G401 (cell line): ENCODE results near the gene KCNH1. TPM values are rescaled to one million over a fixed set of nuclear protein-coding genes. Genes with fewer than 3 reads are reported as not detected.

ENCODE experiments used
- DNase-seq: peaks from one replicate; pipeline ENCODE4 v3.0.0-alpha.2; 2015; ENCODE audit warnings: low spot score
- in situ Hi-C: cut with HindIII; loops from 2 replicates; pipeline ENCODE4 v1.10.0; 2016; ENCODE audit warnings: low sequenced_read_pairs, mixed read lengths
- total RNA-seq: library from RNA; depleted of rRNA; stranded (reverse); fragments of >200 nt; shearing (Covaris generic); gene quantifications from 2 replicates; pipeline ENCODE4 v1.2.3, GENCODE V29; 2014

KCNH1 gene
- total RNA-seq, 1 experiment from 2014 or later = 0.14 TPM

GRCh38 chr1:210711825-210712612 is 421.9 kb downstream of the KCNH1 start:
- DNase-seq = peak; percentile 51
- in situ Hi-C loops = no loop called here

- no peak for DNase-seq
- in situ Hi-C loops = no loop called here
Observed at GRCh38 chr1:210709701-210710100, 424.2 kb downstream of the KCNH1 start.

- DNase-seq = no peak
- in situ Hi-C loops = no loop called here
Observed at GRCh38 chr1:210707300-210708240, 426.4 kb downstream of the KCNH1 start.

- DNase-seq = no peak
- in situ Hi-C loops = no loop called here
Observed at GRCh38 chr1:210706246-210706645, 427.7 kb downstream of the KCNH1 start.

GRCh38 chr1:210705086-210705485 is 428.9 kb downstream of the KCNH1 start:
- no peak for DNase-seq
- in situ Hi-C loops = no loop called here

GRCh38 chr1:210703593-210703992 is 430.4 kb downstream of the KCNH1 start:
- in situ Hi-C loops = no loop called here
- DNase-seq = no peak

- in situ Hi-C loops = no loop called here
- DNase-seq = no peak
Observed at GRCh38 chr1:210702506-210702905, 431.4 kb downstream of the KCNH1 start.

GRCh38 chr1:210700511-210700910 is 433.4 kb downstream of the KCNH1 start:
- no peak for DNase-seq
- in situ Hi-C loops = no loop called here

- DNase-seq = no peak
- in situ Hi-C loops = no loop called here
Observed at GRCh38 chr1:210700083-210700482, 433.9 kb downstream of the KCNH1 start.

- in situ Hi-C loops = no loop called here
Observed at GRCh38 chr1:210698661-210699060, 435.3 kb downstream of the KCNH1 start.

GRCh38 chr1:210697185-210697584 is 436.8 kb downstream of the KCNH1 start:
- in situ Hi-C loops = no loop called here
- no peak for DNase-seq

More at GRCh38 chr1:210698661-210699060, 435.3 kb downstream of the KCNH1 start:
- no peak for DNase-seq

- DNase-seq = no peak
- in situ Hi-C loops = no loop called here
Observed at GRCh38 chr1:210696709-210697108, 437.2 kb downstream of the KCNH1 start.

- in situ Hi-C loops = no loop called here
- DNase-seq = no peak
Observed at GRCh38 chr1:210695026-210695425, 438.9 kb downstream of the KCNH1 start.

- no peak for DNase-seq
- in situ Hi-C loops = no loop called here
Observed at GRCh38 chr1:210692796-210693195, 441.2 kb downstream of the KCNH1 start.

- in situ Hi-C loops = no loop called here
Observed at GRCh38 chr1:210691039-210691610, 442.8 kb downstream of the KCNH1 start.

GRCh38 chr1:210690236-210690635 is 443.7 kb downstream of the KCNH1 start:
- in situ Hi-C loops = no loop called here
- no peak for DNase-seq

More at GRCh38 chr1:210691039-210691610, 442.8 kb downstream of the KCNH1 start:
- no peak for DNase-seq

GRCh38 chr1:210689826-210690225 is 444.1 kb downstream of the KCNH1 start:
- in situ Hi-C loops = no loop called here
- no peak for DNase-seq

- DNase-seq = peak; percentile 59
- in situ Hi-C loops = no loop called here
Observed at GRCh38 chr1:210688512-210689234, 445.3 kb downstream of the KCNH1 start.

- no peak for DNase-seq
- in situ Hi-C loops = no loop called here
Observed at GRCh38 chr1:210687582-210688279, 446.2 kb downstream of the KCNH1 start.
